Spleen (tissue), 11 donors: ENCODE results near the gene FNDC5. TPM values are rescaled to one million over a fixed set of nuclear protein-coding genes. Genes with fewer than 3 reads are reported as not detected.

Source experiments
- DNase-seq: peaks from one replicate; pipeline ENCODE4 v3.0.0-alpha.2; 2020
- H3K27ac ChIP-seq, 8 donors: fragments of 200-600 bp; sonication (generic) in 7 of 8; 1 replicate in 4 of 8; 2 replicates in 4 of 8; pipeline versions ENCODE4 v1.5.0 to v1.8.0; 2016 to 2021; ENCODE audit warnings: inconsistent platforms in 4 of 8, mild to moderate bottlenecking in 4 of 8, moderate library complexity in 1 of 8
- H3K27me3 ChIP-seq, 7 donors: fragments of 200-600 bp; sonication (generic) in 6 of 7; replicated peaks in 1 of 7; 1 replicate in 4 of 7; 2 replicates in 3 of 7; pipeline versions ENCODE4 v1.5.0 to v1.8.0; 2016 to 2021; ENCODE audit warnings: inconsistent platforms in 3 of 7, mild to moderate bottlenecking in 1 of 7
- H3K36me3 ChIP-seq, 6 donors: fragments of 200-600 bp; sonication (generic) in 5 of 6; 1 replicate in 4 of 6; 2 replicates in 2 of 6; pipeline versions ENCODE4 v1.5.0 to v1.8.0; 2016 to 2021; ENCODE audit warnings: inconsistent platforms in 2 of 6
- H3K4me1 ChIP-seq, 6 donors: fragments of 200-600 bp; sonication (generic) in 5 of 6; 1 replicate in 3 of 6; 2 replicates in 3 of 6; pipeline versions ENCODE4 v1.5.0 to v1.8.0; 2016 to 2021; ENCODE audit warnings: inconsistent platforms in 3 of 6
- H3K4me3 ChIP-seq, 8 donors: fragments of 200-600 bp; sonication (generic) in 7 of 8; 1 replicate in 4 of 8; 2 replicates in 4 of 8; pipeline versions ENCODE4 v1.5.0 to v1.8.0; 2016 to 2021; ENCODE audit warnings: inconsistent platforms in 4 of 8, mild to moderate bottlenecking in 4 of 8, moderate library complexity in 2 of 8
- H3K9me3 ChIP-seq, 8 donors: fragments of 200-600 bp; sonication (generic) in 7 of 8; 1 replicate in 4 of 8; 2 replicates in 4 of 8; pipeline versions ENCODE4 v1.5.0 to v1.8.0; 2016 to 2021; ENCODE audit warnings: inconsistent platforms in 4 of 8
- CTCF ChIP-seq, 11 experiments: fragments of 200-600 bp in 7 of 11; fragments of 450-650 bp in 4 of 11; sonication (generic) in 4 of 11; IDR thresholded peaks in 8 of 11; conservative IDR thresholded peaks in 3 of 11; 1 replicate in 7 of 11; 2 replicates in 4 of 11; pipeline versions ENCODE4 v1.4.0 to v1.8.0; 2016 to 2021; ENCODE audit warnings: antibody characterized with exemption in 11 of 11, inconsistent platforms in 4 of 11, mild to moderate bottlenecking in 1 of 11
- POLR2A ChIP-seq, 3 donors: fragments of 450-650 bp; IDR thresholded peaks; one replicate each; pipeline ENCODE4 v1.5.1; 2017; ENCODE audit warnings: antibody characterized with exemption in 3 of 3, mild to moderate bottlenecking in 1 of 3
- POLR2AphosphoS5 ChIP-seq, 3 donors: sonication (generic); formaldehyde crosslinking; IDR thresholded peaks; one replicate each; pipeline ENCODE4 v1.5.1; 2017; ENCODE audit warnings: antibody characterized with exemption in 3 of 3
- WGBS, 5 donors: extraction: QIAGEN DNeasy Blood & Tissue Kit in 3 of 5; methylation state at CpG; one replicate each; pipeline versions ENCODE4 v1.1.5 to v1.1.7; 2013 to 2018; 5-methylcytosine and 5-hydroxymethylcytosine counted together
- intact Hi-C: fragments of 100-400 bp; cut with DNase I; formaldehyde crosslinking; loops from one replicate; pipeline ENCODE4 v1.15.0; 2023; ENCODE audit warnings: low total_unique reads
- polyA plus RNA-seq, 3 donors: library from polyadenylated mRNA; stranded (reverse); fragments of 200-250 nt; gene quantifications; one replicate each; pipeline ENCODE4 v1.2.1, GENCODE V29; 2013
- total RNA-seq, 7 donors: library from RNA; depleted of rRNA in 3 of 7; stranded (reverse); fragments of >200 nt in 3 of 7; fragmentation: NEBNext Ultra II Directional in 4 of 7; extraction: Animal tissue kit (Norgen Biotek cat#: 25700) in 4 of 7; gene quantifications; one replicate each; pipeline versions ENCODE4 v1.1.0 to v1.2.1, GENCODE V29; 2016 to 2021
- donor health status: healthy with polysubstance abuse.
- donor health status: DM: no; HTN: no; CAD: no; lungs with moderate emphysema.
- donor health status: DM: no; HTN: no; CAD: no.
- donor health status: Bipolar disorder and iron deficiency.
- donor health status: healthy.
- donor health status: DM: no; HTN: no; CAD: no.
- donor health status: DM: yes; HTN: yes; CAD: no.

The FNDC5 gene
- total and polyA plus RNA-seq, 10 donors: 0.30 TPM; not detected in 8

- Histone ChIP-seq H3K9me3 (no peaks in the 10 kb centered on the region), H3K27me3 (peaks cover 0 to 30% (median 19%) of the 10 kb centered on the region in 7 donors), H3K4me3 (no peak overlapping the region), H3K4me1 (peaks cover 3 to 26% (median 19%) of the 10 kb centered on the region in 6 donors), H3K27ac (no peak overlapping the region), H3K36me3 (peaks cover 0 to 44% (median 8%) of the 10 kb centered on the region in 6 donors)
- intact Hi-C loops: no loop called here
- WGBS, 5 donors: 89 to 96% (median 93%) methylated on average over 5 of the region's 5 CpGs
- no peak for TF ChIP-seq CTCF (IDR thresholded peaks at IDR 0.05 in 8 of 11, conservative IDR thresholded peaks at IDR 0.05 in 3 of 11)
- TF ChIP-seq POLR2AphosphoS5 (IDR thresholded peaks at IDR 0.05): no peak
- no peak for DNase-seq
Observed at GRCh38 chr1:32867151-32867550, 3.6 kb downstream of the FNDC5 start.

DNA sequence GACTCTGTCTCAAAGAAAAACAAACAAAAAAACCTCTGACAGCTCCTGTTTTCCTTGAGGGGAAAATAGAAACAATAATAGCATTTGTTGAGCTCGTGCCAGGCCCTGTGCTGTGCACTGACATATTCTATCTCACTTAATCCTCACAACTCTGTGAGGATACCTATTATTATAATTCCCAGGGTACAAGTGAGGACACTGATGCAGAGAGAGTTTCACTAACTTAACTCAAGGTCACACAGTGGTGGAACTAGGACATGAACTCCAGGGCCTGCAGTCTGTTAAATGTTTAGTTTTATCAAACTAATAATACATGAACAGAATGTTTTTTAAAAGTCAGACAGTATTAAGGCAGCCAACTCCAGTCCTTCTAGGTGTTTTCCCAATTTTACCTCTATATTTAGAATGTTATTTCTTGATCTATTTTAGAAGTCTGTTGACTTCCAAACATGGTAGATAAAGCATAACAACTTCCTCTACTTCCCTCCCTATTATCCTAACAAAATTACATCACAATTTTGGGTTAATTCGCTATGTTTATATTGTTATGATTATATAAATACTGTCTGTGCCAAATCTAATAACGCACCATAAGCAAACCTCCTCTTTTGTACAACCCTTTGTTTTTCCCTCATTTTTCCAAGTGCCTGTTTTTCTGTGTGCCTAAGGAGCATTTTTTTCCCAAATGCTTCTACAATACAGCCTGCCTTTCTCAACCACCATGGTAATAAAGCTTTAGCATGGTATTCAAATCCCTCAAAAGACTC lies 4.9 kb downstream of the FNDC5 start:
- Histone ChIP-seq H3K4me3 (no peak overlapping the region), H3K4me1 (peaks cover 3 to 22% (median 13%) of the 10 kb centered on the region in 6 donors), H3K27ac (no peak overlapping the region), H3K9me3 (no peaks in the 10 kb centered on the region), H3K27me3 (peaks cover 0 to 17% (median 10%) of the 10 kb centered on the region in 7 donors), H3K36me3 (peaks cover 0 to 55% (median 8%) of the 10 kb centered on the region in 6 donors)
- intact Hi-C loops: no loop called here
- TF ChIP-seq CTCF (IDR thresholded peaks at IDR 0.05 in 8 of 11, conservative IDR thresholded peaks at IDR 0.05 in 3 of 11) (no peak), POLR2A (IDR thresholded peaks at IDR 0.05) (no peak), POLR2AphosphoS5 (IDR thresholded peaks at IDR 0.05) (no peak)
- WGBS, 5 donors: 83 to 93% (median 91%) methylated on average over 3 of the region's 3 CpGs
- no peak for DNase-seq

- DNase-seq: no peak
- Histone ChIP-seq H3K27ac (no peak overlapping the region), H3K4me3 (no peak overlapping the region), H3K4me1 (peaks cover 0 to 14% (median 5%) of the 10 kb centered on the region in 6 donors), H3K36me3 (peaks cover 0 to 68% (median 10%) of the 10 kb centered on the region in 6 donors), H3K27me3 (peaks cover 0 to 6% (median 0%) of the 10 kb centered on the region in 7 donors), H3K9me3 (no peaks in the 10 kb centered on the region)
- TF ChIP-seq POLR2A (IDR thresholded peaks at IDR 0.05) (no peak), POLR2AphosphoS5 (IDR thresholded peaks at IDR 0.05) (no peak), CTCF (IDR thresholded peaks at IDR 0.05 in 8 of 11, conservative IDR thresholded peaks at IDR 0.05 in 3 of 11) (no peak)
- WGBS, 5 donors: 91 to 99% (median 98%) methylated on average over 8 of the region's 8 CpGs
- intact Hi-C loops: no loop called here
Observed at GRCh38 chr1:32864375-32865019, 6.2 kb downstream of the FNDC5 start.

DNA sequence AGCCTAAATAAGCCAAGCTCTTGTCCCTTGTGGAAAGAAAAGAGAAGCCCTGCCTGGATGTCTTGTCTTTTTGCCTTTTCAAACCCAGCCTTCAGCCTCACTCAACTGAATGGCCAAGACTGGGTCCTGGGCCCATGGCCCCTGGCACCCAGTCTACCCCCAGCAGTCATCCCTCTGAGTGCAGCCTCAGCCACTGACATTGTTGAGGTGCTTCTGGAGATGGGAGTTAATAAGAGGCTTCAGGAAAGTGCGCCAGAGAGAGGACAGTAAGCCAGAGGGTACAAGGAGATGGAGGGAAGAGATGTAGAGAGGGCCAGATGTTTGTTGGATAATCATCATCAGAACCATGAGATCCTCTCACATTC lies 6.8 kb downstream of the FNDC5 start:
- peaks cover 0 to 14% (median 5%) of the 10 kb centered on the region in 6 donors for H3K4me1 ChIP-seq
- H3K9me3 ChIP-seq: no peaks in the 10 kb centered on the region
- WGBS, 5 donors: 96 to 100% (median 100%) methylated on average over 1 of the region's 1 CpG
- intact Hi-C loops: no loop called here
- no peak for DNase-seq
- TF ChIP-seq CTCF (IDR thresholded peaks at IDR 0.05 in 8 of 11, conservative IDR thresholded peaks at IDR 0.05 in 3 of 11): no peak
- TF ChIP-seq POLR2A (IDR thresholded peaks at IDR 0.05): no peak
- no peak for TF ChIP-seq POLR2AphosphoS5 (IDR thresholded peaks at IDR 0.05)
- no peak overlapping the region for H3K27ac ChIP-seq
- H3K4me3 ChIP-seq: no peak overlapping the region
- peaks cover 0 to 73% (median 15%) of the 10 kb centered on the region in 6 donors for H3K36me3 ChIP-seq
- no peaks in the 10 kb centered on the region for H3K27me3 ChIP-seq
